Muscle layer of colon (tissue), 2 donors: ENCODE measurements around the gene TIAM2.
A peak's percentile ranks its signal among the peaks of the same experiment; 100 is the strongest.

Experiments used
- H3K27ac ChIP-seq: one replicate; pipeline ENCODE4 v1.7.0; 2013; ENCODE audit warnings: low read depth, mild to moderate bottlenecking, low read length, moderate library complexity
- H3K27me3 ChIP-seq, 2 donors: one replicate each; pipeline ENCODE4 v1.7.0; 2013; ENCODE audit warnings: low read length in 2 of 2, mild to moderate bottlenecking in 2 of 2; ENCODE audit not compliant: insufficient read depth in 2 of 2, control insufficient read depth in 1 of 2
- H3K36me3 ChIP-seq: one replicate; pipeline ENCODE4 v1.7.0; 2013; ENCODE audit warnings: mild to moderate bottlenecking, low read length; ENCODE audit not compliant: insufficient read depth
- H3K4me1 ChIP-seq: one replicate; pipeline ENCODE4 v1.7.0; 2013; ENCODE audit warnings: mild to moderate bottlenecking, low read length; ENCODE audit not compliant: insufficient read depth
- H3K4me3 ChIP-seq, 2 donors: one replicate each; pipeline ENCODE4 v1.7.0; 2013; ENCODE audit warnings: low read length in 2 of 2, low read depth in 1 of 2, mild to moderate bottlenecking in 1 of 2, moderate library complexity in 1 of 2
- H3K9ac ChIP-seq: one replicate; pipeline ENCODE4 v1.7.0; 2013; ENCODE audit warnings: low read length
- H3K9me3 ChIP-seq: one replicate; pipeline ENCODE4 v1.7.0; 2013; ENCODE audit warnings: mild to moderate bottlenecking, low read length
- donor health status: abdominal sarcoma.
- donor health status: Adenocarcinoma of cecum.

TIAM2 gene

GRCh38 chr6:155248008-155249001 lies 253.2 kb downstream of the TIAM2 start:
- peaks cover 14% of the 10 kb centered on the region for H3K36me3 ChIP-seq
- no peak overlapping the region for H3K9ac ChIP-seq
- peak overlapping the region in 1 of 2 donors; percentile 32 for H3K4me3 ChIP-seq
- peaks cover 9% of the 10 kb centered on the region for H3K4me1 ChIP-seq
- H3K9me3 ChIP-seq, result no peaks in the 10 kb centered on the region
- H3K27me3 ChIP-seq, result no peaks in the 10 kb centered on the region
- peak overlapping the region; percentile 83 for H3K27ac ChIP-seq

GRCh38 chr6:155250701-155251381 lies 255.7 kb downstream of the TIAM2 start:
- Histone ChIP-seq H3K9me3 (no peaks in the 10 kb centered on the region), H3K4me1 (peaks cover 9% of the 10 kb centered on the region), H3K27me3 (no peaks in the 10 kb centered on the region), H3K4me3 (no peak overlapping the region), H3K36me3 (peaks cover 14% of the 10 kb centered on the region), H3K27ac (no peak overlapping the region), H3K9ac (no peak overlapping the region)

GRCh38 chr6:155252581-155252980 lies 257.5 kb downstream of the TIAM2 start:
- Histone ChIP-seq H3K4me3 (no peak overlapping the region), H3K36me3 (peaks cover 20% of the 10 kb centered on the region), H3K27ac (no peak overlapping the region)

GRCh38 chr6:155253337-155253736 lies 258.2 kb downstream of the TIAM2 start:
- no peak overlapping the region for H3K9ac ChIP-seq
- H3K36me3 ChIP-seq, result peaks cover 20% of the 10 kb centered on the region
- H3K4me3 ChIP-seq, result no peak overlapping the region
- peaks cover under 1% of the 10 kb centered on the region for H3K4me1 ChIP-seq
- no peak overlapping the region for H3K27ac ChIP-seq
- H3K9me3 ChIP-seq, result no peaks in the 10 kb centered on the region
- no peaks in the 10 kb centered on the region for H3K27me3 ChIP-seq

More at GRCh38 chr6:155252581-155252980, 257.5 kb downstream of the TIAM2 start:
- no peaks in the 10 kb centered on the region for H3K9me3 ChIP-seq
- H3K9ac ChIP-seq, result no peak overlapping the region
- no peaks in the 10 kb centered on the region for H3K27me3 ChIP-seq
- peaks cover 8% of the 10 kb centered on the region for H3K4me1 ChIP-seq

GRCh38 chr6:155254139-155254538 lies 259.0 kb downstream of the TIAM2 start:
- peaks cover 21% of the 10 kb centered on the region for H3K36me3 ChIP-seq

GRCh38 chr6:155256122-155256795 lies 261.1 kb downstream of the TIAM2 start:
- H3K27ac ChIP-seq, result no peak overlapping the region
- peaks cover 21% of the 10 kb centered on the region for H3K36me3 ChIP-seq
- no peak overlapping the region for H3K9ac ChIP-seq
- H3K9me3 ChIP-seq, result no peaks in the 10 kb centered on the region
- no peaks in the 10 kb centered on the region for H3K4me1 ChIP-seq
- H3K4me3 ChIP-seq, result no peak overlapping the region
- H3K27me3 ChIP-seq, result no peaks in the 10 kb centered on the region

More at GRCh38 chr6:155254139-155254538, 259.0 kb downstream of the TIAM2 start:
- Histone ChIP-seq H3K27me3 (no peaks in the 10 kb centered on the region), H3K27ac (no peak overlapping the region), H3K4me3 (no peak overlapping the region), H3K9me3 (no peaks in the 10 kb centered on the region), H3K9ac (no peak overlapping the region), H3K4me1 (no peaks in the 10 kb centered on the region)

- Histone ChIP-seq H3K4me3 (no peak overlapping the region), H3K9me3 (no peaks in the 10 kb centered on the region)
These were observed 262.7 kb downstream of the TIAM2 start for GRCh38 chr6:155257796-155258195.

GRCh38 chr6:155259204-155259603 lies 264.1 kb downstream of the TIAM2 start:
- H3K36me3 ChIP-seq, result peaks cover 21% of the 10 kb centered on the region
- no peak overlapping the region for H3K4me3 ChIP-seq
- no peak overlapping the region for H3K9ac ChIP-seq
- H3K4me1 ChIP-seq, result no peaks in the 10 kb centered on the region
- H3K27me3 ChIP-seq, result no peaks in the 10 kb centered on the region
- no peak overlapping the region for H3K27ac ChIP-seq
- H3K9me3 ChIP-seq, result no peaks in the 10 kb centered on the region

More at GRCh38 chr6:155257796-155258195, 262.7 kb downstream of the TIAM2 start:
- H3K36me3 ChIP-seq, result peaks cover 21% of the 10 kb centered on the region
- no peaks in the 10 kb centered on the region for H3K4me1 ChIP-seq
- no peaks in the 10 kb centered on the region for H3K27me3 ChIP-seq
- H3K27ac ChIP-seq, result no peak overlapping the region
- no peak overlapping the region for H3K9ac ChIP-seq

GRCh38 chr6:155259897-155260296 lies 264.8 kb downstream of the TIAM2 start:
- no peaks in the 10 kb centered on the region for H3K9me3 ChIP-seq
- H3K4me1 ChIP-seq, result peaks cover 4% of the 10 kb centered on the region
- no peaks in the 10 kb centered on the region for H3K27me3 ChIP-seq
- peaks cover 21% of the 10 kb centered on the region for H3K36me3 ChIP-seq
- no peak overlapping the region for H3K27ac ChIP-seq
- no peak overlapping the region for H3K9ac ChIP-seq
- no peak overlapping the region for H3K4me3 ChIP-seq

- Histone ChIP-seq H3K27me3 (no peaks in the 10 kb centered on the region), H3K27ac (no peak overlapping the region), H3K36me3 (peaks cover 21% of the 10 kb centered on the region), H3K4me1 (peaks cover 8% of the 10 kb centered on the region), H3K9ac (no peak overlapping the region), H3K4me3 (no peak overlapping the region), H3K9me3 (no peaks in the 10 kb centered on the region)
These were observed 265.6 kb downstream of the TIAM2 start for GRCh38 chr6:155260686-155261085.
